Measurements from ENCODE around the gene RFX5. TPM values are rescaled to one million over a fixed set of nuclear protein-coding genes. Genes with fewer than 3 reads are reported as not detected.

Gene RFX5
- total and polyA plus RNA-seq, 2 of the 13 experiments (the other 11 are each of a cell fraction or from before 2014, with no cell fraction given) = 17.9 to 36.2 TPM

DNA sequence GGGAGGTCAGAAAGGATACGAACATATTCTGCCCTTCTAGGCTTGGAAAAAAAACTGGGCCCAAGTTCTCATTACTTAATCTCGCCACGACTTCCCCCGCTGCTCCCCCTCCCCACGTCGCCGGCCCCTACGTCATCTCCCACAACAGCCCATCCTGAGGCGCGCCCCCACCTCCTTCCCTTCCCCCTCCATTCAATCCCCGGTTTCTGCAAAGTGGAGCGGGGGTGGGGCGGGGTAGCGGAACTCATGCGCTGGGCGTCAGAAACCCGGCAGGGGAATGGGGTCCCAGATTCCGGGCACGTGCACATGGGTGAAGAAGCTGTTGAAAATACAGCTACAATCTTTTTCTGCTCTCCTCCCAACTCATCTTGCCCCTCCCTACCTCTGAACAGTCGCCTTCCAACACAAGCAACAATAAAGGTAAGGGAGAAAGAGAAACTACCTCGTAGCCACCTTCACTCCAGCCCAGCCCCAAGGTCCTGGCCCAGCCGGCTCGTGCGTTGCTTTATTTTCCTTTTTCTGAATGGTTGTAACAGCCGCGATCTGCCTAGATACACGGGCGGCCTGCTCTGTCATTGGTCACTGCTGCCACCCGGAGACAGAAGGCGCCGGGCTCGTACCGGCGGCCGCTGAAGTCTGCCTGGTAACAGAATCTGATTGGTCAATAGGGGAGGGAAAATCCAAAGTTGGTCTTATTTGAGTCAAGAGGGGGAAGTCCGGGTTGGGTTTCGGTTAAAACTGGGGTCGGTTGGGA is at the start of gene RFX5 (continued):
- TF ChIP-seq DBP (CRISPR knock-in tag; IDR thresholded peaks at IDR 0.05; ENCODE audit: not compliant biosample characterization) (no peak), ZNF33B (CRISPR knock-in tag; IDR thresholded peaks at IDR 0.05) (no peak), HNRNPLL (IDR thresholded peaks at IDR 0.05; ENCODE audit: low read depth, low read length, poor library complexity, severe bottlenecking) (peak; percentile 45), MYC (CRISPR knock-in tag; IDR thresholded peaks at IDR 0.05; ENCODE audit: borderline replicate concordance) (peak; percentile 61; the same call in 1 of the 2 replicates), SOX5 (CRISPR knock-in tag; IDR thresholded peaks at IDR 0.05; ENCODE audit: borderline replicate concordance) (no peak), BRCA1 (CRISPR knock-in tag; IDR thresholded peaks at IDR 0.05) (no peak), MAF1 (CRISPR knock-in tag; IDR thresholded peaks at IDR 0.05; ENCODE audit: borderline replicate concordance) (no peak), ATF1 (CRISPR knock-in tag; IDR thresholded peaks at IDR 0.05) (peak; percentile 71; the same call in 1 of the 2 replicates), ZNF282 (IDR thresholded peaks at IDR 0.05; ENCODE audit: partially characterized antibody) (no peak), ZNF556 (CRISPR knock-in tag; IDR thresholded peaks at IDR 0.05; ENCODE audit: borderline replicate concordance) (no peak), MEF2D (CRISPR knock-in tag; IDR thresholded peaks at IDR 0.05) (0 out of 2 replicates have a peak, but pooled peaks have one; percentile 26), CREB1 (IDR thresholded peaks at IDR 0.05) (peak; percentile 57), CREB1 (CRISPR knock-in tag; IDR thresholded peaks at IDR 0.05) (peak; percentile 82), MYNN (CRISPR knock-in tag; IDR thresholded peaks at IDR 0.05; ENCODE audit: low read depth) (no peak), XBP1 (CRISPR knock-in tag; IDR thresholded peaks at IDR 0.05) (no peak), KDM5A (IDR thresholded peaks at IDR 0.05; ENCODE audit: borderline replicate concordance, low read length) (0 out of 2 replicates have a peak, but pooled peaks have one; percentile 42), ARNT2 (CRISPR knock-in tag; IDR thresholded peaks at IDR 0.05; ENCODE audit: low read depth) (no peak), ZNF883 (CRISPR knock-in tag; IDR thresholded peaks at IDR 0.05; ENCODE audit: not compliant biosample characterization) (no peak), ARHGAP35 (CRISPR knock-in tag; IDR thresholded peaks at IDR 0.05; ENCODE audit: borderline replicate concordance) (no peak), TP53 (CRISPR knock-in tag; conservative IDR thresholded peaks at IDR 0.05) (no peak)
- TF ChIP-seq, protein P1, sequence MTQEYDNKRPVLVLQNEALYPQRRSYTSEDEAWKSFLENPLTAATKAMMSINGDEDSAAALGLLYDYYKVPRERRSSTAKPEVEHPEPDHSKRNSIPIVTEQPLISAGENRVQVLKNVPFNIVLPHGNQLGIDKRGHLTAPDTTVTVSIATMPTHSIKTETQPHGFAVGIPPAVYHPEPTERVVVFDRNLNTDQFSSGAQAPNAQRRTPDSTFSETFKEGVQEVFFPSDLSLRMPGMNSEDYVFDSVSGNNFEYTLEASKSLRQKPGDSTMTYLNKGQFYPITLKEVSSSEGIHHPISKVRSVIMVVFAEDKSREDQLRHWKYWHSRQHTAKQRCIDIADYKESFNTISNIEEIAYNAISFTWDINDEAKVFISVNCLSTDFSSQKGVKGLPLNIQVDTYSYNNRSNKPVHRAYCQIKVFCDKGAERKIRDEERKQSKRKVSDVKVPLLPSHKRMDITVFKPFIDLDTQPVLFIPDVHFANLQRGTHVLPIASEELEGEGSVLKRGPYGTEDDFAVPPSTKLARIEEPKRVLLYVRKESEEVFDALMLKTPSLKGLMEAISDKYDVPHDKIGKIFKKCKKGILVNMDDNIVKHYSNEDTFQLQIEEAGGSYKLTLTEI (CRISPR knock-in tag; conservative IDR thresholded peaks at IDR 0.05) = no peak
- TF ChIP-seq, protein P2, sequence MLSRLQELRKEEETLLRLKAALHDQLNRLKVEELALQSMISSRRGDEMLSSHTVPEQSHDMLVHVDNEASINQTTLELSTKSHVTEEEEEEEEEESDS (CRISPR knock-in tag; IDR thresholded peaks at IDR 0.05; ENCODE audit: borderline replicate concordance) = no peak
- TF ChIP-seq, protein P3, sequence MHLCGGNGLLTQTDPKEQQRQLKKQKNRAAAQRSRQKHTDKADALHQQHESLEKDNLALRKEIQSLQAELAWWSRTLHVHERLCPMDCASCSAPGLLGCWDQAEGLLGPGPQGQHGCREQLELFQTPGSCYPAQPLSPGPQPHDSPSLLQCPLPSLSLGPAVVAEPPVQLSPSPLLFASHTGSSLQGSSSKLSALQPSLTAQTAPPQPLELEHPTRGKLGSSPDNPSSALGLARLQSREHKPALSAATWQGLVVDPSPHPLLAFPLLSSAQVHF (CRISPR knock-in tag; IDR thresholded peaks at IDR 0.05) = no peak; the same call in 1 of the 2 replicates
- TF ChIP-seq, protein P4, sequence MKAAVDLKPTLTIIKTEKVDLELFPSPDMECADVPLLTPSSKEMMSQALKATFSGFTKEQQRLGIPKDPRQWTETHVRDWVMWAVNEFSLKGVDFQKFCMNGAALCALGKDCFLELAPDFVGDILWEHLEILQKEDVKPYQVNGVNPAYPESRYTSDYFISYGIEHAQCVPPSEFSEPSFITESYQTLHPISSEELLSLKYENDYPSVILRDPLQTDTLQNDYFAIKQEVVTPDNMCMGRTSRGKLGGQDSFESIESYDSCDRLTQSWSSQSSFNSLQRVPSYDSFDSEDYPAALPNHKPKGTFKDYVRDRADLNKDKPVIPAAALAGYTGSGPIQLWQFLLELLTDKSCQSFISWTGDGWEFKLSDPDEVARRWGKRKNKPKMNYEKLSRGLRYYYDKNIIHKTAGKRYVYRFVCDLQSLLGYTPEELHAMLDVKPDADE (CRISPR knock-in tag; IDR thresholded peaks at IDR 0.05) = no peak

All from HepG2 (cell line).